Colonic mucosa (tissue), 4 donors: ENCODE measurements around the gene ADCY2. TPM values are rescaled to one million over a fixed set of nuclear protein-coding genes. Genes with fewer than 3 reads are reported as not detected.

Experiments
- DNase-seq: peaks from one replicate; pipeline ENCODE4 v3.0.0-alpha.2; 2020
- H3K27ac ChIP-seq: fragments of 200-600 bp; one replicate; pipeline ENCODE4 v1.8.0; 2021
- H3K27me3 ChIP-seq: fragments of 200-600 bp; one replicate; pipeline ENCODE4 v1.8.0; 2021
- H3K36me3 ChIP-seq: fragments of 200-600 bp; one replicate; pipeline ENCODE4 v1.8.0; 2021
- H3K4me1 ChIP-seq: fragments of 200-600 bp; one replicate; pipeline ENCODE4 v1.8.0; 2021; ENCODE audit warnings: mild to moderate bottlenecking
- H3K4me3 ChIP-seq: fragments of 200-600 bp; one replicate; pipeline ENCODE4 v1.8.0; 2021
- H3K9ac ChIP-seq, 2 donors: one replicate each; pipeline ENCODE4 v1.7.0; 2013; ENCODE audit warnings: control low read depth in 2 of 2, low read depth in 2 of 2, low read length in 2 of 2
- H3K9me3 ChIP-seq: fragments of 200-600 bp; one replicate; pipeline ENCODE4 v1.8.0; 2021
- CTCF ChIP-seq: fragments of 200-600 bp; IDR thresholded peaks from one replicate; pipeline ENCODE4 v1.8.0; 2022; ENCODE audit warnings: antibody characterized with exemption, mild to moderate bottlenecking
- intact Hi-C: fragments of 100-400 bp; cut with DNase I; formaldehyde crosslinking; loops from one replicate; pipeline ENCODE4 v1.14.1; 2022
- total RNA-seq, 2 donors: library from RNA; stranded (reverse); fragmentation: NEBNext Ultra II Directional in 1 of 2; extraction: Animal tissue kit (Norgen Biotek cat#: 25700) in 1 of 2; gene quantifications; one replicate each; pipeline ENCODE4 v1.2.1, GENCODE V29; 2021
- donor health status: healthy.
- donor health status: DM: no; HTN: no; CAD: no.
- donor health status: DM: no; HTN: no; CAD: no.

ADCY2 gene
- total RNA-seq, 2 donors from 2014 or later: 0.67 to 1.9 TPM

DNA sequence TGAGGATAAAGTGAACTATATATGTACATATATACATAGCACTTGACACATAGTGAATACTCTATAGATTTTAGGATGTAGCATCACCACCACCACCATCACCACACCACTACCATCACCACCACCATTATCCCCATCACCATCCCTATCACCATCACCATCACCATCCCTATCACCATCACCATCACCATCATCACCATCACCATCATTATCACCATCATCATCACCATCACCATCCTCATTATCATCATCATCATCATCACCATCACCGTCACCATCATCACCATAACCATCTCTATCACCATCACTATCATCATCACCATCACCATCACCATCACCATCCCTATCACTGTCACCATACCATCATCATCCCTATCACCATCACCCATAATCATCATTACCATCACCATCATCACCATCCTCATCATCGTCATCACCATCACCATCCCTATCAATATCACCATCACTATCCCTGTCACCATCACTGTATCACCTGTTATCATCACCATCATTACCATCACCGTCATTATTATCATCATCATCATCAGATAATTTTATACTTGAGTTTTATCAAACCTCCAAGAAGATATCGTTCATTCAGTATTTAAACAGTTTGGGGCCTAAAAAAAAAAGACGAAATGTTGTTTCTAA lies 345.6 kb downstream of the ADCY2 start:
- H3K36me3 ChIP-seq: no peaks in the 10 kb centered on the region

DNA sequence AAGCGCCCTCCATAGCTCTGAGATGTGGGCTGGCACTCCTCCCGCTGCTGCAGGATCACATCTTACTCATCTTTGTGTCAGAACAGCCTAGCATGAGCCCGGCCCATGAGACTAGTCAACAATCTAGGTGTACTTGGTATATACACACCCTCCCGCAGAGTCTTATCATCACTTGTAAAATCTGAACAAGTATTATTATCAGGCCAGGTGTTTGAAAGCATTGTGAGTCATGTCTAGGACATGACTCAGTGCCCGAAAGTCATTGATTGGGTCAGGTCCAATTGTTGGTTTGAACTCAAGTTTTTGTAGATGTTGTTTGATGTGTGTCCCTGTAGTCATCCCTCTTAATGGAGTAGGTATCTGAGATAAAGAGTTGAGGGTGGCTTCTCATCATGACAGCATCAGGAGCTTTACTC lies 346.3 kb downstream of the ADCY2 start:
- no peak overlapping the region for H3K27ac ChIP-seq
- no peak overlapping the region for H3K4me3 ChIP-seq
- DNase-seq: no peak
- no peak for TF ChIP-seq CTCF
- no peaks in the 10 kb centered on the region for H3K36me3 ChIP-seq
- no peaks in the 10 kb centered on the region for H3K27me3 ChIP-seq
- H3K4me1 ChIP-seq: no peaks in the 10 kb centered on the region
- intact Hi-C loops: loop anchor here (5.0 kb wide), 1 partner anchor 980 kb away; no protein-coding TSS in a partner anchor
- H3K9ac ChIP-seq: no peak overlapping the region
- no peaks in the 10 kb centered on the region for H3K9me3 ChIP-seq

More for the DNA sequence above, 345.6 kb downstream of the ADCY2 start:
- H3K9ac ChIP-seq: no peak overlapping the region
- DNase-seq: no peak
- no peak for TF ChIP-seq CTCF
- H3K27ac ChIP-seq: no peak overlapping the region
- H3K27me3 ChIP-seq: no peaks in the 10 kb centered on the region
- no peaks in the 10 kb centered on the region for H3K4me1 ChIP-seq
- H3K4me3 ChIP-seq: no peak overlapping the region
- no peaks in the 10 kb centered on the region for H3K9me3 ChIP-seq
- intact Hi-C loops: loop anchor here (5.0 kb wide), 1 partner anchor 979 kb away; no protein-coding TSS in a partner anchor

DNA sequence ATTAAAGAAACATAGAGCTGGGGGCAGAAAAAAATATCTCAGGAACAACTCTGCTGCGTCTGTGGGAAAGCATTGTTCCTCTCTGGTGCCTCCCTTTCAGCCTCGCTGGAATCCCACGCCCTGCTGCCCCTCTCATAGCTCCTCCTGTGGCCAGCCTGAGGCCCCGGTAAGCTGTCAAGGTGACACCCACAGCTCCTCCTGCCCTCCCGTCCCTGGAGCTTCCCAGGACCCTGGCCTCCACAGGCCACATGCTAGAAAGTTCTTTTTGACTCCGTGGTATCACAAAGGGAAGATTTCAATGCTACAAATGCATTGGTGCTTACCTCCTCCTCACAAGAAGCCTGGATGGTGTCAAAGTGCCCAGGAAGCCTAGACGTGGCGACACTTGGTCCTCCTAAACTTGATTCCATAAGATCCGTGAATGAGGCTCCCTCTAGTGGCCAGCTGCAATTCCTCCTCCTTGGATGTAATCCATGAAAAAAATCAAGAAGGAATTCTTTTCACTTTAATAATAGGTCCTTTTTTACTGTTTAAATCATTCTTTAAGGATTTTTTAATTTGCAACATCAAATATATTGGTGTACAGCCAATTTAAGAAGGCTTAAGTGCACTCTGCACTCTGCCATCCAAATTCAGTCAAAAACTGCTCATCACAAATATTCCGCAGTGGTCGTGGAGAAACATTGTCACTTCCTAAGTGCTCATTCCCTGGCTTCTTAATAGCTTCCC lies 350.1 kb downstream of the ADCY2 start:
- Histone ChIP-seq H3K9me3 (no peaks in the 10 kb centered on the region), H3K27ac (no peak overlapping the region), H3K4me1 (no peaks in the 10 kb centered on the region), H3K9ac (no peak overlapping the region), H3K4me3 (no peak overlapping the region), H3K36me3 (no peaks in the 10 kb centered on the region), H3K27me3 (no peaks in the 10 kb centered on the region)
- intact Hi-C loops: loop anchor here (5.0 kb wide), 1 partner anchor 484 kb away; no protein-coding TSS in a partner anchor
- peak; percentile 93 for TF ChIP-seq CTCF
- DNase-seq: peak; percentile 73

DNA sequence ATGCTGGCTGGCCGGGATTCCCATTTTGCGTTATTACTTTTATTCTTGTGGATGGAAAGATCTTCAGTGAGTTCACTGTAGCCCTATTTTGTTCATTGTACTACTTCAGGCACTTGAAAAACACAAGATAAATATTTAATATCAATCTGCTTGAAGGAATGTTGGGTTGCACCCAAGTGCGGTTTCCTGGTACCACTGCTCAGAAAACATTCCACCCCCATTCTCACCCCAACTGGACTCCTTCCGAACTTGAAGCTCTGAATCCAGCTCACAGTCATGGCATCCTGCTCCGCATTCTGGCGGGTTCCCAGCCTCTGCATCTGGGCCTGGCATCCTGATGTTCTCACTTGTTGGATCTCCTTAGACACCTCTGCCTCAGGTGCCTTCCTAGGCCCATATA lies 351.8 kb downstream of the ADCY2 start:
- H3K27ac ChIP-seq: no peak overlapping the region
- no peaks in the 10 kb centered on the region for H3K4me1 ChIP-seq
- TF ChIP-seq CTCF: no peak
- no peaks in the 10 kb centered on the region for H3K9me3 ChIP-seq
- intact Hi-C loops: loop anchor here (5.0 kb wide), 1 partner anchor 485 kb away; no protein-coding TSS in a partner anchor
- no peaks in the 10 kb centered on the region for H3K36me3 ChIP-seq
- no peak overlapping the region for H3K4me3 ChIP-seq
- no peaks in the 10 kb centered on the region for H3K27me3 ChIP-seq
- DNase-seq: no peak
- H3K9ac ChIP-seq: no peak overlapping the region

- Histone ChIP-seq H3K9me3 (no peaks in the 10 kb centered on the region), H3K36me3 (no peaks in the 10 kb centered on the region), H3K27me3 (no peaks in the 10 kb centered on the region), H3K27ac (no peak overlapping the region), H3K4me1 (no peaks in the 10 kb centered on the region), H3K4me3 (no peak overlapping the region), H3K9ac (no peak overlapping the region)
- intact Hi-C loops: loop anchor here (5.0 to 10.0 kb wide), 2 partner anchors 355 to 487 kb away; partner anchors contain the start of gene ADCY2
- no peak for DNase-seq
- TF ChIP-seq CTCF: no peak
Observed at GRCh38 chr5:7749626-7750025, 353.7 kb downstream of the ADCY2 start.
